ENCODE results near the gene LSS.

Gene LSS

DNA sequence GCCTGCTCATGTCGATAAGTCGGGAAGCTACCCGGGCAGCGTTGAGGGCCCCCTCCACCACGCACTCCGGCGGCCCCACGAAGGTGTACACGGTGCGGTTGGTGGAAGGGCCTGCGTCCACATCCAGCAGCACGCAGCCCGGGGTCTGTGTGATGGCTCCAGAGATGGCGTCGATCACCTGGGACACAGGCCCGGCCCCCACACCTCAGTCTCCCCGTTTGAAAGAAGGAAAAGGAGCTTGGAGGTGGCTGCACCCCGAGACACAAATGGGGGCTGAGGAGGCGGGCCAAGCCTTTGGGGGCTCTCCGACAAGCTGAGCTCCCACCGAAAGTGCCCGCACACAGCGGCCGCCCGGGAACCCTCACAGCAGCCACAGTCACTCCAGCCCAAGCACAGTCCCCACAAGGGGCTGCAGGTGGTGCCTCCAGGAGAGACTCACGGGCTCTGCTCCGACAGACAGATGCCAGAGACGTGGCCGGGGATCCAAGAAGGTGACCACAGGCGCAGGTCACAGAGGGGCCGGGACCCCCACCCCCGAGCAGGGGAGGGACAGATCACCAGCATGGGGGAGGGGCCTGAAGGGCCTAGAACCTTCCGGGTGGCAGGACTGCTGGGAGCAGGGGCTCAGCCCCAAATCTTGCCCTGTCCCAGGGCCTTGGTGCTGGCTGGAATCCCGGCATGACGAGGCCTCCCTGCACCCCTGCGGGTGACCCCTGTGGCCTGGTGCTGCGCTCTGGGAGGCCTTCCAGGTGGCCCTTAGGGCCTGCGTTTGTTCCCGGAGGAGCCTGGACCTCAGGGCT, 74.2 kb downstream of the LSS start:
- no peak for DNase-seq (ENCODE audit: low read depth)
- TF ChIP-seq, protein P1, sequence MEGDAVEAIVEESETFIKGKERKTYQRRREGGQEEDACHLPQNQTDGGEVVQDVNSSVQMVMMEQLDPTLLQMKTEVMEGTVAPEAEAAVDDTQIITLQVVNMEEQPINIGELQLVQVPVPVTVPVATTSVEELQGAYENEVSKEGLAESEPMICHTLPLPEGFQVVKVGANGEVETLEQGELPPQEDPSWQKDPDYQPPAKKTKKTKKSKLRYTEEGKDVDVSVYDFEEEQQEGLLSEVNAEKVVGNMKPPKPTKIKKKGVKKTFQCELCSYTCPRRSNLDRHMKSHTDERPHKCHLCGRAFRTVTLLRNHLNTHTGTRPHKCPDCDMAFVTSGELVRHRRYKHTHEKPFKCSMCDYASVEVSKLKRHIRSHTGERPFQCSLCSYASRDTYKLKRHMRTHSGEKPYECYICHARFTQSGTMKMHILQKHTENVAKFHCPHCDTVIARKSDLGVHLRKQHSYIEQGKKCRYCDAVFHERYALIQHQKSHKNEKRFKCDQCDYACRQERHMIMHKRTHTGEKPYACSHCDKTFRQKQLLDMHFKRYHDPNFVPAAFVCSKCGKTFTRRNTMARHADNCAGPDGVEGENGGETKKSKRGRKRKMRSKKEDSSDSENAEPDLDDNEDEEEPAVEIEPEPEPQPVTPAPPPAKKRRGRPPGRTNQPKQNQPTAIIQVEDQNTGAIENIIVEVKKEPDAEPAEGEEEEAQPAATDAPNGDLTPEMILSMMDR (IDR thresholded peaks at IDR 0.05; ENCODE audit: insufficient read depth, low read depth, low read length, missing control alignments) = no peak
- H3K4me3 ChIP-seq (ENCODE audit: low read depth, low read length) = no peak overlapping the region

GRCh38 chr21:46153247-46154154, 75.1 kb downstream of the LSS start:
- TF ChIP-seq, protein P1 (IDR thresholded peaks at IDR 0.05; ENCODE audit: insufficient read depth, low read depth, low read length, missing control alignments) = peak; percentile 59
- peak; percentile 26 for DNase-seq (ENCODE audit: low read depth)
- no peak overlapping the region for H3K4me3 ChIP-seq (ENCODE audit: low read depth, low read length)

DNA sequence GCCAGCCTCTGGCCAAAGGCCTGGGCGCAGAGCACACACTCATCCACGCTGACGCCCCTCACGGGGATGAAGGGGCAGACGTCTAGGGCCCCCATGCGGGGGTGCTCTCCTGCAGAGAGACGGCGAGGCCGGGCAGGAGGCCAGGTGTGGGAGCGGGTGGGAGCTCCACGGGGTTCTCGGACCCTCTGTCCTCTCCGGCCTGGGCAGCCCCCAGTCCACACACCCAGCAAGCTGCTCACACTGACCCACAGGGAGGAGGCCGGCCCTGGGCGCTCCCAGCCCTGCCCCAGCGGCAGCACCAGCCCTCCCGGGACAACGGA, 75.7 kb downstream of the LSS start:
- no peak for DNase-seq (ENCODE audit: low read depth)
- H3K4me3 ChIP-seq (ENCODE audit: low read depth, low read length) = no peak overlapping the region
- TF ChIP-seq, protein P1 (IDR thresholded peaks at IDR 0.05; ENCODE audit: insufficient read depth, low read depth, low read length, missing control alignments) = no peak

DNA sequence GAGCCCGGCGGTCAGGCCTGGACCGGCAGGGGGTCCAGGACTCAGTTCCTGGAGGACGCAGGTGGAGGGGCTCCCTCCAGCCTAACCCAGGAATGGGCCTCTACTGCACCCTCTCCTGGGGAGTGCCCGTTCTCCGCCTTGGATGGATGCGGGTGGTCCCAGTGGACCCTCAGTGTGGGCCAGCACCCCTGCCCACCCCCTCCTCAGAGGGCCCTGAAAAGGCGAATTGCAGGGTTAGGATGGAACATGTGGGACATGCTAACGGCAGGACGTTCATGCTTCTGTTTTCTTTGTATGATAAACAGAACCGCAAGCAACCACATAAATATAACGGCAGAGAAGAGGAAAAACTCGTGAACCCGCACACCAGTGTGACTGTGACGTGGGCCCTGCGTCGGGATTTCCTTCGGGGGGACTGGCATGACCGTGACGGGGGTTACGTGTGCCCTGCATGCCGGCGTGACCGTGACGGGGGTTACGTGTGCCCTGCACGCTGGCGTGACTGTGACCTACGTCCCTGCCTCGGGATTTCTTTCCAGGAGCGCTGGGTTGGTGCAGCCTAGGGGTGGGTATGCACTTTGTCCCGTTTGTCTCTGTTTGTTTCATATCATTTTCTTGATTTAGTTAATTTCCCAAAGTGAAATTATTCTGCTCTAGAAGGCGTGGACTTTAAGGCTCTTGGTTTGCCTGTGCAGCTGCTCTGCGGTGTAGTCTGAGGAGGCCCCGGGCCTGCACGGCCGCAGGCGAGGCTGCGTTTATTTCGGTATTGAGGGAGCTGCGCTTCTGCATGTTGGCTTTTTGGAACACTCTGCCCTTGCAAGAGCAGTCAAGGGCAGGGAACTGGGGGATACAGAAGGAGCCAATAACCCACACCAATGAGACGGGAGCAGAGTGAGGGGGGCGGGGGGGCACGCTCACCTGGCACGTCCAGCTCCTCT, 76.3 kb downstream of the LSS start:
- no peak for DNase-seq (ENCODE audit: low read depth)
- no peak overlapping the region for H3K4me3 ChIP-seq (ENCODE audit: low read depth, low read length)
- TF ChIP-seq, protein P1 (IDR thresholded peaks at IDR 0.05; ENCODE audit: insufficient read depth, low read depth, low read length, missing control alignments) = no peak

- H3K4me3 ChIP-seq (ENCODE audit: low read depth, low read length) = no peak overlapping the region
- no peak for DNase-seq (ENCODE audit: low read depth)
- TF ChIP-seq, protein P1 (IDR thresholded peaks at IDR 0.05; ENCODE audit: insufficient read depth, low read depth, low read length, missing control alignments) = no peak
Observed at GRCh38 chr21:46151261-46151988, 77.1 kb downstream of the LSS start.

Measured in GM12865 (cell line).